HCT116 (cell line): ENCODE measurements around the gene PPM1H. TPM values are rescaled to one million over a fixed set of nuclear protein-coding genes. Genes with fewer than 3 reads are reported as not detected.

Source experiments
- ATAC-seq: fragments of 200-7000 bp; cut with Tn5 transposase; 2 replicates; pipeline ENCODE4 v1.9.1; 2020; ENCODE audit warnings: mild to moderate bottlenecking, moderate library complexity
- BruUV-seq: library from RNA; stranded (reverse); fragments of 400-500 nt; replicated peaks from 2 replicates; lab custom pipeline; 2021; lab: Mats Ljungman, UMichigan
- CTCF ChIA-PET: fragments of 300-600 bp; sonication (Branson Sonifier 250); formaldehyde crosslinking; loops from one replicate; lab custom pipeline; 2021; ENCODE audit warnings: antibody characterized with exemption; lab: Charles Lee
- POLR2A ChIA-PET: fragments of 300-600, 350-600 bp; sonication (Branson Sonifier 250); formaldehyde crosslinking; loops from one replicate; lab custom pipeline; 2021; ENCODE audit warnings: antibody characterized with exemption; lab: Charles Lee
- RAD21 ChIA-PET, 2 experiments: fragments of 300-600 bp; sonication (Branson Sonifier 250); formaldehyde crosslinking; loops; one replicate each; lab custom pipeline; 2023; ENCODE audit warnings: low total read pairs in 2 of 2; ENCODE audit not compliant: uncharacterized antibody in 2 of 2, unreplicated experiment in 2 of 2, low non-redundant PET in 1 of 2; lab: Charles Lee
- DNase-seq: peaks from one replicate; pipeline ENCODE4 v3.0.0-alpha.2; 2010; ENCODE audit warnings: low read depth, low spot score
- H2AFZ ChIP-seq: fragments of 200-600 bp; shearing (Covaris generic), sonication (generic); 2 replicates; pipeline ENCODE4 v1.6.1; 2017; ENCODE audit warnings: low read depth, mixed run types, mixed read lengths, antibody characterized with exemption, low read length; ENCODE audit not compliant: poor library complexity, severe bottlenecking
- H3K27ac ChIP-seq: 2 replicates; pipeline ENCODE4 v1.5.1; 2012; ENCODE audit warnings: low read depth, low read length
- H3K27me3 ChIP-seq: fragments of 200-600 bp; sonication (generic); 2 replicates; pipeline ENCODE4 v1.6.1; 2016; ENCODE audit warnings: mixed run types, low read length, mixed read lengths; ENCODE audit not compliant: insufficient read depth
- H3K36me3 ChIP-seq, 2 experiments: fragments of 200-500 bp in 1 of 2; fragments of 200-600 bp in 1 of 2; sonication (Bioruptor generic) in 1 of 2; sonication (generic) in 1 of 2; 2 replicates each; pipeline versions ENCODE4 v1.5.1 to v1.6.1; 2014 to 2016; ENCODE audit warnings: low read length in 2 of 2, inconsistent platforms in 1 of 2, mixed read lengths in 1 of 2, mixed run types in 1 of 2; ENCODE audit not compliant: insufficient read depth in 2 of 2, control insufficient read depth in 1 of 2
- H3K4me1 ChIP-seq, 2 experiments: fragments of 200-600 bp in 1 of 2; sonication (generic) in 1 of 2; 2 replicates each; pipeline versions ENCODE4 v1.5.1 to v1.6.1; 2012 to 2017; ENCODE audit warnings: low read length in 2 of 2, inconsistent platforms in 1 of 2, mild to moderate bottlenecking in 1 of 2, mixed read lengths in 1 of 2, mixed run types in 1 of 2, moderate library complexity in 1 of 2; ENCODE audit not compliant: insufficient read depth in 2 of 2, control insufficient read depth in 1 of 2
- H3K4me2 ChIP-seq: fragments of 200-600 bp; sonication (generic); 2 replicates; pipeline ENCODE4 v1.6.1; 2017; ENCODE audit warnings: mixed run types, low read length, mixed read lengths
- H3K4me3 ChIP-seq, 2 experiments: fragments of 200-600 bp in 1 of 2; sonication (generic) in 1 of 2; replicated peaks in 1 of 2; 2 replicates each; pipeline ENCODE4 v1.5.1; 2011 to 2016; ENCODE audit warnings: low read length in 2 of 2, control low read depth in 1 of 2, low read depth in 1 of 2, mild to moderate bottlenecking in 1 of 2, mixed read lengths in 1 of 2, mixed run types in 1 of 2
- H3K79me2 ChIP-seq: fragments of 200-600 bp; sonication (generic); 2 replicates; pipeline ENCODE4 v1.6.1; 2017; ENCODE audit warnings: mild to moderate bottlenecking, mixed run types, low read length, moderate library complexity, mixed read lengths; ENCODE audit not compliant: insufficient read depth
- H3K9ac ChIP-seq: fragments of 200-600 bp; sonication (generic); 2 replicates; pipeline ENCODE4 v1.6.1; 2016; ENCODE audit warnings: low read length, mixed read lengths
- H3K9me2 ChIP-seq: fragments of 200-600 bp; sonication (generic), shearing (Covaris generic); 2 replicates; pipeline ENCODE4 v1.6.1; 2017; ENCODE audit warnings: mixed run types, mild to moderate bottlenecking, moderate library complexity; ENCODE audit not compliant: insufficient read depth
- H3K9me3 ChIP-seq, 2 experiments: fragments of 200-500 bp in 1 of 2; fragments of 200-600 bp in 1 of 2; sonication (Bioruptor generic) in 1 of 2; sonication (generic) in 1 of 2; 2 replicates each; pipeline ENCODE4 v1.6.1; 2014 to 2017; ENCODE audit warnings: low read length in 2 of 2, mixed read lengths in 2 of 2, inconsistent platforms in 1 of 2, low read depth in 1 of 2, mild to moderate bottlenecking in 1 of 2, mixed run types in 1 of 2, moderate library complexity in 1 of 2; ENCODE audit not compliant: control insufficient read depth in 1 of 2, insufficient read depth in 1 of 2
- H4K20me1 ChIP-seq: fragments of 200-600 bp; sonication (generic), shearing (Covaris generic); 2 replicates; pipeline ENCODE4 v1.6.1; 2017; ENCODE audit warnings: mixed run types, mild to moderate bottlenecking, moderate library complexity; ENCODE audit not compliant: insufficient read depth
- CBX3 ChIP-seq: IDR thresholded peaks from 2 replicates; pipeline ENCODE4 v1.6.1; 2012; ENCODE audit warnings: low read depth
- EGR1 ChIP-seq: IDR thresholded peaks from 2 replicates; pipeline ENCODE4 v1.6.1; 2012; ENCODE audit warnings: low read depth
- ELF1 ChIP-seq: IDR thresholded peaks from 2 replicates; pipeline ENCODE4 v1.6.1; 2012; ENCODE audit warnings: low read depth, borderline replicate concordance
- EZH2 ChIP-seq: fragments of 200-600 bp; sonication (generic); IDR thresholded peaks from 2 replicates; pipeline ENCODE4 v1.6.1; 2017; ENCODE audit warnings: antibody characterized with exemption, mixed run types
- EZH2phosphoT487 ChIP-seq: fragments of 200-600 bp; IDR thresholded peaks from 2 replicates; pipeline ENCODE4 v1.6.1; 2018; ENCODE audit warnings: antibody characterized with exemption, borderline replicate concordance
- FOSL1 ChIP-seq: IDR thresholded peaks from 2 replicates; pipeline ENCODE4 v1.6.1; 2012; ENCODE audit warnings: low read depth
- JUND ChIP-seq: IDR thresholded peaks from 2 replicates; pipeline ENCODE4 v1.6.1; 2012
- POLR2AphosphoS5 ChIP-seq: IDR thresholded peaks from 2 replicates; pipeline ENCODE4 v1.6.1; 2011; ENCODE audit warnings: mild to moderate bottlenecking, low read depth, low read length, moderate library complexity
- SIN3A ChIP-seq: IDR thresholded peaks from 2 replicates; pipeline ENCODE4 v1.6.1; 2012; ENCODE audit warnings: low read depth
- SP1 ChIP-seq: IDR thresholded peaks from 2 replicates; pipeline ENCODE4 v1.6.1; 2012; ENCODE audit warnings: low read depth
- SRF ChIP-seq: IDR thresholded peaks from 2 replicates; pipeline ENCODE4 v1.6.1; 2012; ENCODE audit warnings: low read depth
- YY1 ChIP-seq: IDR thresholded peaks from 2 replicates; pipeline ENCODE4 v1.6.1; 2011; ENCODE audit warnings: low read length, low read depth, moderate library complexity, mild to moderate bottlenecking; ENCODE audit not compliant: insufficient replicate concordance; ENCODE audit errors: extremely low read depth
- intact Hi-C: fragments of 100-400 bp; cut with micrococcal nuclease; formaldehyde crosslinking; loops from 2 replicates; pipeline ENCODE4 v1.10.0; 2022
- total RNA-seq: library from RNA; stranded (reverse); gene quantifications from one replicate; pipeline ENCODE4 v1.2.1, GENCODE V29; 2021; ENCODE audit not compliant: unreplicated experiment
- TF ChIP-seq, protein P1 (sequence below): IDR thresholded peaks from 2 replicates; pipeline ENCODE4 v1.6.1; 2012
- TF ChIP-seq, protein P2 (sequence below): IDR thresholded peaks from 2 replicates; pipeline ENCODE4 v1.6.1; 2011; ENCODE audit warnings: mild to moderate bottlenecking, low read length, moderate library complexity; ENCODE audit not compliant: insufficient replicate concordance; ENCODE audit errors: extremely low read depth
- TF ChIP-seq, protein P3 (sequence below), 3 experiments: fragments of 200-600 bp in 1 of 3; sonication (generic) in 1 of 3; IDR thresholded peaks in 2 of 3; conservative IDR thresholded peaks in 1 of 3; 2 replicates each; pipeline ENCODE4 v1.5.1; 2012 to 2017; ENCODE audit warnings: low read depth in 2 of 3, low read length in 2 of 3, antibody characterized with exemption in 1 of 3, borderline replicate concordance in 1 of 3, control low read depth in 1 of 3, mild to moderate bottlenecking in 1 of 3, mixed read lengths in 1 of 3, mixed run types in 1 of 3, moderate library complexity in 1 of 3; ENCODE audit not compliant: insufficient read depth in 1 of 3
- TF ChIP-seq, protein P4 (sequence below): IDR thresholded peaks from 2 replicates; pipeline ENCODE4 v1.6.1; 2012; ENCODE audit warnings: low read depth
- TF ChIP-seq, protein P5 (sequence below): IDR thresholded peaks from 2 replicates; pipeline ENCODE4 v1.6.1; 2012

Gene PPM1H
- total RNA-seq, 1 experiment from 2014 or later = 8.0 TPM

DNA sequence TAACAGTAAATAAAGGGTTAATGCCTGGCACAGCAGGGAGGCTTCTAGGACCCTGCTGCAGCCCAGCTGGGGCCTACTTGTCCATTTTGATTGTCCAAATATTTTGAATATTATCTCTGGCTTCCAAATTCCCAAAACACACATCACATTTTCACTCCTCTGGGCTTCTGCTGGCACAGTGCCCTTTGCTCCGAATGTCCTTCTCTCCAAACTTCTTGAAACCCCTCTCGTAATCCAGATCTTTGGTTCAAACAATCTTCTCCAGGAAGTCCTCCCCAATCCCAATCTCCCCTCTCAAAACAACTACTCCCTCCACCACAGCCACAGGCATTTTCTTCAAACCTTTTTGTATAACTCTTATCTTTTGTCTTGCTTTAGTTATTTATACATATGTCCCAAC is 225.6 kb downstream of the PPM1H start:
- no TSS peak for BruUV-seq
- POLR2A ChIA-PET = no interaction called here

More for the DNA sequence above, 225.6 kb downstream of the PPM1H start:
- ATAC-seq (no peak), DNase-seq (no peak)
- Histone ChIP-seq H3K4me3 (no peak overlapping the region), H3K27ac (no peak overlapping the region), H3K4me1 (peaks cover 0 to under 1% of the 10 kb centered on the region in 2 experiments; a peak in 1 of 4 replicates), H3K27me3 (no peaks in the 10 kb centered on the region), H3K79me2 (no peaks in the 10 kb centered on the region), H3K9ac (no peak overlapping the region), H3K4me2 (no peak overlapping the region), H3K36me3 (no peaks in the 10 kb centered on the region), H3K9me3 (no peaks in the 10 kb centered on the region), H3K9me2 (no peaks in the 10 kb centered on the region), H4K20me1 (no peaks in the 10 kb centered on the region), H2AFZ (no peak overlapping the region)
- ChIA-PET RAD21 (no interaction called here), CTCF (no interaction called here)
- TF ChIP-seq, protein P1, sequence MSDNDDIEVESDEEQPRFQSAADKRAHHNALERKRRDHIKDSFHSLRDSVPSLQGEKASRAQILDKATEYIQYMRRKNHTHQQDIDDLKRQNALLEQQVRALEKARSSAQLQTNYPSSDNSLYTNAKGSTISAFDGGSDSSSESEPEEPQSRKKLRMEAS = no peak
- TF ChIP-seq FOSL1 (no peak), POLR2AphosphoS5 (no peak), SP1 (no peak), EZH2phosphoT487 (no peak), EGR1 (no peak), ELF1 (no peak), SRF (no peak), YY1 (no peak), EZH2 (no peak), CBX3 (no peak), JUND (no peak), SIN3A (no peak)
- TF ChIP-seq, protein P2, sequence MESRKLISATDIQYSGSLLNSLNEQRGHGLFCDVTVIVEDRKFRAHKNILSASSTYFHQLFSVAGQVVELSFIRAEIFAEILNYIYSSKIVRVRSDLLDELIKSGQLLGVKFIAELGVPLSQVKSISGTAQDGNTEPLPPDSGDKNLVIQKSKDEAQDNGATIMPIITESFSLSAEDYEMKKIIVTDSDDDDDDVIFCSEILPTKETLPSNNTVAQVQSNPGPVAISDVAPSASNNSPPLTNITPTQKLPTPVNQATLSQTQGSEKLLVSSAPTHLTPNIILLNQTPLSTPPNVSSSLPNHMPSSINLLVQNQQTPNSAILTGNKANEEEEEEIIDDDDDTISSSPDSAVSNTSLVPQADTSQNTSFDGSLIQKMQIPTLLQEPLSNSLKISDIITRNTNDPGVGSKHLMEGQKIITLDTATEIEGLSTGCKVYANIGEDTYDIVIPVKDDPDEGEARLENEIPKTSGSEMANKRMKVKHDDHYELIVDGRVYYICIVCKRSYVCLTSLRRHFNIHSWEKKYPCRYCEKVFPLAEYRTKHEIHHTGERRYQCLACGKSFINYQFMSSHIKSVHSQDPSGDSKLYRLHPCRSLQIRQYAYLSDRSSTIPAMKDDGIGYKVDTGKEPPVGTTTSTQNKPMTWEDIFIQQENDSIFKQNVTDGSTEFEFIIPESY = no peak
- TF ChIP-seq, protein P3, sequence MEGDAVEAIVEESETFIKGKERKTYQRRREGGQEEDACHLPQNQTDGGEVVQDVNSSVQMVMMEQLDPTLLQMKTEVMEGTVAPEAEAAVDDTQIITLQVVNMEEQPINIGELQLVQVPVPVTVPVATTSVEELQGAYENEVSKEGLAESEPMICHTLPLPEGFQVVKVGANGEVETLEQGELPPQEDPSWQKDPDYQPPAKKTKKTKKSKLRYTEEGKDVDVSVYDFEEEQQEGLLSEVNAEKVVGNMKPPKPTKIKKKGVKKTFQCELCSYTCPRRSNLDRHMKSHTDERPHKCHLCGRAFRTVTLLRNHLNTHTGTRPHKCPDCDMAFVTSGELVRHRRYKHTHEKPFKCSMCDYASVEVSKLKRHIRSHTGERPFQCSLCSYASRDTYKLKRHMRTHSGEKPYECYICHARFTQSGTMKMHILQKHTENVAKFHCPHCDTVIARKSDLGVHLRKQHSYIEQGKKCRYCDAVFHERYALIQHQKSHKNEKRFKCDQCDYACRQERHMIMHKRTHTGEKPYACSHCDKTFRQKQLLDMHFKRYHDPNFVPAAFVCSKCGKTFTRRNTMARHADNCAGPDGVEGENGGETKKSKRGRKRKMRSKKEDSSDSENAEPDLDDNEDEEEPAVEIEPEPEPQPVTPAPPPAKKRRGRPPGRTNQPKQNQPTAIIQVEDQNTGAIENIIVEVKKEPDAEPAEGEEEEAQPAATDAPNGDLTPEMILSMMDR (IDR thresholded peaks at IDR 0.05 in 2 of 3, conservative IDR thresholded peaks at IDR 0.05 in 1 of 3; ENCODE audit: borderline replicate concordance in 1 of 3, insufficient read depth in 1 of 3, low read depth in 2 of 3, low read length in 2 of 3) = no peak
- TF ChIP-seq, protein P4, sequence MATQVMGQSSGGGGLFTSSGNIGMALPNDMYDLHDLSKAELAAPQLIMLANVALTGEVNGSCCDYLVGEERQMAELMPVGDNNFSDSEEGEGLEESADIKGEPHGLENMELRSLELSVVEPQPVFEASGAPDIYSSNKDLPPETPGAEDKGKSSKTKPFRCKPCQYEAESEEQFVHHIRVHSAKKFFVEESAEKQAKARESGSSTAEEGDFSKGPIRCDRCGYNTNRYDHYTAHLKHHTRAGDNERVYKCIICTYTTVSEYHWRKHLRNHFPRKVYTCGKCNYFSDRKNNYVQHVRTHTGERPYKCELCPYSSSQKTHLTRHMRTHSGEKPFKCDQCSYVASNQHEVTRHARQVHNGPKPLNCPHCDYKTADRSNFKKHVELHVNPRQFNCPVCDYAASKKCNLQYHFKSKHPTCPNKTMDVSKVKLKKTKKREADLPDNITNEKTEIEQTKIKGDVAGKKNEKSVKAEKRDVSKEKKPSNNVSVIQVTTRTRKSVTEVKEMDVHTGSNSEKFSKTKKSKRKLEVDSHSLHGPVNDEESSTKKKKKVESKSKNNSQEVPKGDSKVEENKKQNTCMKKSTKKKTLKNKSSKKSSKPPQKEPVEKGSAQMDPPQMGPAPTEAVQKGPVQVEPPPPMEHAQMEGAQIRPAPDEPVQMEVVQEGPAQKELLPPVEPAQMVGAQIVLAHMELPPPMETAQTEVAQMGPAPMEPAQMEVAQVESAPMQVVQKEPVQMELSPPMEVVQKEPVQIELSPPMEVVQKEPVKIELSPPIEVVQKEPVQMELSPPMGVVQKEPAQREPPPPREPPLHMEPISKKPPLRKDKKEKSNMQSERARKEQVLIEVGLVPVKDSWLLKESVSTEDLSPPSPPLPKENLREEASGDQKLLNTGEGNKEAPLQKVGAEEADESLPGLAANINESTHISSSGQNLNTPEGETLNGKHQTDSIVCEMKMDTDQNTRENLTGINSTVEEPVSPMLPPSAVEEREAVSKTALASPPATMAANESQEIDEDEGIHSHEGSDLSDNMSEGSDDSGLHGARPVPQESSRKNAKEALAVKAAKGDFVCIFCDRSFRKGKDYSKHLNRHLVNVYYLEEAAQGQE = no peak
- TF ChIP-seq, protein P5, sequence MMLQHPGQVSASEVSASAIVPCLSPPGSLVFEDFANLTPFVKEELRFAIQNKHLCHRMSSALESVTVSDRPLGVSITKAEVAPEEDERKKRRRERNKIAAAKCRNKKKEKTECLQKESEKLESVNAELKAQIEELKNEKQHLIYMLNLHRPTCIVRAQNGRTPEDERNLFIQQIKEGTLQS = no peak
- intact Hi-C loops = no loop called here
